GM12878 (cell line): ENCODE data around the gene OR11H7. TPM values are rescaled to one million over a fixed set of nuclear protein-coding genes. Genes with fewer than 3 reads are reported as not detected.

Source experiments
- ATAC-seq: fragments of 200-7000 bp; cut with Tn5 transposase; 3 replicates; pipeline ENCODE4 v1.9.1; 2020; ENCODE audit warnings: mild to moderate bottlenecking, moderate library complexity
- BruUV-seq: library from RNA; stranded (reverse); fragments of 400-500 nt; replicated peaks from 2 replicates; lab custom pipeline; 2021; lab: Mats Ljungman, UMichigan
- CTCF ChIA-PET: fragments of 300-600 bp; sonication (Branson Sonifier 250); formaldehyde crosslinking; extraction: SDS; loops from one replicate; lab custom pipeline; 2021; ENCODE audit warnings: inconsistent platforms; lab: Yijun Ruan, JAX
- POLR2A ChIA-PET: fragments of 350-600 bp; formaldehyde crosslinking; extraction: SDS; loops from one replicate; lab custom pipeline; 2021; ENCODE audit warnings: inconsistent platforms; lab: Charles Lee
- RAD21 ChIA-PET: fragments of 300-600 bp; sonication (Branson Sonifier 250); formaldehyde crosslinking; loops from one replicate; lab custom pipeline; 2023; ENCODE audit warnings: antibody characterized with exemption; ENCODE audit not compliant: unreplicated experiment; lab: Charles Lee
- SMC1A ChIA-PET: fragments of 300-600 bp; sonication (Branson Sonifier 250); formaldehyde crosslinking; loops from one replicate; lab custom pipeline; 2023; ENCODE audit not compliant: unreplicated experiment, uncharacterized antibody; lab: Charles Lee
- DNase-seq: peaks from one replicate; pipeline ENCODE4 v3.0.0-alpha.2; 2011; ENCODE audit warnings: low read depth, low spot score
- FAIRE-seq: peaks from 3 replicates; lab custom pipeline; 2011; peaks lifted over from hg19 to GRCh38; lab: Jason Lieb, UNC
- H2AFZ ChIP-seq: 2 replicates; pipeline ENCODE4 v1.6.0; 2011; ENCODE audit warnings: low read depth, low read length, control low read depth; ENCODE audit not compliant: control insufficient read depth
- H3K27ac ChIP-seq: 2 replicates; pipeline ENCODE4 v1.5.1; 2011; ENCODE audit warnings: control low read depth; ENCODE audit not compliant: control insufficient read depth, insufficient read depth
- H3K27me3 ChIP-seq, 2 experiments: replicated peaks in 1 of 2; 2 replicates each; pipeline versions ENCODE4 v1.6.0 to v1.6.1; 2011; ENCODE audit warnings: low read length in 1 of 2; ENCODE audit not compliant: control insufficient read depth in 2 of 2, insufficient read depth in 2 of 2
- H3K36me3 ChIP-seq, 2 experiments: 2 replicates each; pipeline ENCODE4 v1.5.1; 2011; ENCODE audit warnings: low read length in 1 of 2; ENCODE audit not compliant: control insufficient read depth in 2 of 2, insufficient read depth in 2 of 2
- H3K4me1 ChIP-seq: 2 replicates; pipeline ENCODE4 v1.6.1; 2011; ENCODE audit warnings: mild to moderate bottlenecking, low read length, moderate library complexity, mixed read lengths; ENCODE audit not compliant: control insufficient read depth, insufficient read depth
- H3K4me2 ChIP-seq: 2 replicates; pipeline ENCODE4 v1.6.0; 2011; ENCODE audit warnings: control low read depth; ENCODE audit not compliant: control insufficient read depth, insufficient read depth
- H3K4me3 ChIP-seq: fragments of 200-600 bp; sonication (generic); 2 replicates; pipeline ENCODE4 v1.5.1; 2016
- H3K79me2 ChIP-seq: 2 replicates; pipeline ENCODE4 v1.6.0; 2011; ENCODE audit warnings: low read length; ENCODE audit not compliant: control insufficient read depth, insufficient read depth
- H3K9ac ChIP-seq: 2 replicates; pipeline ENCODE4 v1.8.0; 2011; ENCODE audit warnings: low read length, control low read depth, mixed read lengths; ENCODE audit not compliant: control insufficient read depth, insufficient read depth
- H3K9me3 ChIP-seq: replicated peaks from 3 replicates; pipeline ENCODE4 v1.5.1; 2011; ENCODE audit warnings: mild to moderate bottlenecking, low read length; ENCODE audit not compliant: control insufficient read depth, insufficient read depth
- H4K20me1 ChIP-seq: 2 replicates; pipeline ENCODE4 v1.6.0; 2011; ENCODE audit not compliant: control insufficient read depth, insufficient read depth
- ASH2L ChIP-seq: fragments of 300-600, 200-600 bp; sonication (generic); IDR thresholded peaks from 2 replicates; pipeline ENCODE4 v1.6.1; 2017; ENCODE audit warnings: low read depth, mild to moderate bottlenecking, borderline replicate concordance
- CEBPB ChIP-seq, 2 experiments: fragments of 150-350 bp in 1 of 2; IDR thresholded peaks; 2 replicates each; pipeline ENCODE4 v1.6.1; 2012 to 2014; ENCODE audit warnings: low read depth in 2 of 2, low read length in 2 of 2, borderline replicate concordance in 1 of 2, inconsistent platforms in 1 of 2
- MEF2B ChIP-seq: fragments of 450-650 bp; IDR thresholded peaks from 2 replicates; pipeline ENCODE4 v1.6.1; 2018; ENCODE audit warnings: mild to moderate bottlenecking, moderate library complexity; ENCODE audit not compliant: partially characterized antibody, poor library complexity, severe bottlenecking
- RCOR1 ChIP-seq: conservative IDR thresholded peaks from 2 replicates; pipeline ENCODE4 v1.6.1; 2012; ENCODE audit warnings: low read depth, low read length, improper control_type of control experiment
- TCF3 ChIP-seq: IDR thresholded peaks from 2 replicates; pipeline ENCODE4 v1.6.1; 2012; ENCODE audit warnings: low read depth, mild to moderate bottlenecking, low read length, borderline replicate concordance; ENCODE audit not compliant: insufficient read depth
- ZNF24 ChIP-seq: fragments of 450-650 bp; IDR thresholded peaks from 2 replicates; pipeline ENCODE4 v1.6.1; 2017; ENCODE audit warnings: antibody characterized with exemption, mild to moderate bottlenecking
- WGBS: methylation state at CpG from one replicate; pipeline ENCODE4 v1.1.6; 2016; ENCODE audit warnings: low lambda C conversion rate; ENCODE audit not compliant: insufficient replicate concordance, insufficient coverage; ENCODE audit errors: missing lambda C conversion rate; 5-methylcytosine and 5-hydroxymethylcytosine counted together
- in situ Hi-C: fragments of 300-500 bp; cut with MboI; formaldehyde crosslinking; loops from 9 replicates; pipeline ENCODE4 v1.14.3; 2018; ENCODE audit warnings: mixed read lengths
- intact Hi-C: fragments of 100-400 bp; cut with micrococcal nuclease; formaldehyde crosslinking; loops from one replicate; pipeline ENCODE4 v1.14.2; 2022; ENCODE audit not compliant: unreplicated experiment
- polyA plus RNA-seq, 11 experiments: library from polyadenylated mRNA; depleted of rRNA in 4 of 11; unstranded in 6 of 11; stranded (reverse) in 5 of 11; fragments of >200 nt; fragmentation: Nextera tagmentation in 4 of 11; fragmentation: Illumina TruSeq in 1 of 11; extraction: Ambion mirVana in 4 of 11; extraction: Trizol in 1 of 11; gene quantifications; 1 replicate in 1 of 11; 2 replicates in 10 of 11; pipeline versions ENCODE4 v1.2.1 to v1.2.3, GENCODE V29; 2011 to 2016; ENCODE audit warnings: inconsistent platforms in 2 of 11, missing spikeins in 2 of 11, low read depth in 1 of 11
- total RNA-seq, 4 experiments: library from RNA; depleted of rRNA in 3 of 4; stranded (reverse); fragments of >200 nt in 3 of 4; fragmentation: Illumina TruSeq in 1 of 4; extraction: Trizol in 1 of 4; gene quantifications; 2 replicates each; pipeline versions ENCODE4 v1.2.1 to v1.2.3, GENCODE V29; 2013 to 2021
- TF ChIP-seq, protein P1 (sequence below): IDR thresholded peaks from 2 replicates; pipeline ENCODE4 v1.6.1; 2012; ENCODE audit warnings: mild to moderate bottlenecking, low read depth, low read length

OR11H7 gene
- total and polyA plus RNA-seq, 10 of the 15 experiments (the other 5 are each of a cell fraction or from before 2014, with no cell fraction given): 0.10 TPM; not detected in 9

DNA sequence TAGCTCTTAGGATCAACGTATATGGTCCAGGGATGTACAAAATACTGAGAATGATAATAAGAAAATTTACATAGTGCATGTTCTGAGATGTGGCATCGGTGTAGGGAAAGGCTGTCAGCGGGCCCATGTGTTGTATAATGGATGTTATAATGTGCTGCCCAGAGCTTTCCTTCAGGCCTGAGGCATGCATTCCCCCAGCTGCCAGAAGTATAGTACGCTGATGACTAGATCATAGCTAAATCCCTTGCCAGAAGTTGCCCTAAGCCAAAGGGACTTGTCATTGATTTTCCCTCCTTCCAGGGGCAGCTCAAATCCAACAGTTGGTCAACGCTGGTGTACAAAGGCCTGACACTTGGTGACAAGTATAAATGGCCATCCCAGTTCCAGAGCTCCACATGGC, 44.6 kb upstream of the OR11H7 start:
- ChIA-PET RAD21 (no interaction called here), SMC1A (no interaction called here), CTCF (no interaction called here), POLR2A (no interaction called here)
- intact Hi-C loops (no loop called here), in situ Hi-C loops (no loop called here)
- Histone ChIP-seq H3K9ac (no peak overlapping the region), H4K20me1 (no peaks in the 10 kb centered on the region), H3K79me2 (no peaks in the 10 kb centered on the region), H3K9me3 (no peaks in the 10 kb centered on the region), H2AFZ (no peak overlapping the region), H3K4me3 (no peak overlapping the region), H3K4me2 (no peak overlapping the region), H3K27me3 (no peaks in the 10 kb centered on the region), H3K27ac (no peak overlapping the region), H3K36me3 (no peaks in the 10 kb centered on the region), H3K4me1 (no peaks in the 10 kb centered on the region)
- BruUV-seq: no TSS peak
- TF ChIP-seq, protein P1, sequence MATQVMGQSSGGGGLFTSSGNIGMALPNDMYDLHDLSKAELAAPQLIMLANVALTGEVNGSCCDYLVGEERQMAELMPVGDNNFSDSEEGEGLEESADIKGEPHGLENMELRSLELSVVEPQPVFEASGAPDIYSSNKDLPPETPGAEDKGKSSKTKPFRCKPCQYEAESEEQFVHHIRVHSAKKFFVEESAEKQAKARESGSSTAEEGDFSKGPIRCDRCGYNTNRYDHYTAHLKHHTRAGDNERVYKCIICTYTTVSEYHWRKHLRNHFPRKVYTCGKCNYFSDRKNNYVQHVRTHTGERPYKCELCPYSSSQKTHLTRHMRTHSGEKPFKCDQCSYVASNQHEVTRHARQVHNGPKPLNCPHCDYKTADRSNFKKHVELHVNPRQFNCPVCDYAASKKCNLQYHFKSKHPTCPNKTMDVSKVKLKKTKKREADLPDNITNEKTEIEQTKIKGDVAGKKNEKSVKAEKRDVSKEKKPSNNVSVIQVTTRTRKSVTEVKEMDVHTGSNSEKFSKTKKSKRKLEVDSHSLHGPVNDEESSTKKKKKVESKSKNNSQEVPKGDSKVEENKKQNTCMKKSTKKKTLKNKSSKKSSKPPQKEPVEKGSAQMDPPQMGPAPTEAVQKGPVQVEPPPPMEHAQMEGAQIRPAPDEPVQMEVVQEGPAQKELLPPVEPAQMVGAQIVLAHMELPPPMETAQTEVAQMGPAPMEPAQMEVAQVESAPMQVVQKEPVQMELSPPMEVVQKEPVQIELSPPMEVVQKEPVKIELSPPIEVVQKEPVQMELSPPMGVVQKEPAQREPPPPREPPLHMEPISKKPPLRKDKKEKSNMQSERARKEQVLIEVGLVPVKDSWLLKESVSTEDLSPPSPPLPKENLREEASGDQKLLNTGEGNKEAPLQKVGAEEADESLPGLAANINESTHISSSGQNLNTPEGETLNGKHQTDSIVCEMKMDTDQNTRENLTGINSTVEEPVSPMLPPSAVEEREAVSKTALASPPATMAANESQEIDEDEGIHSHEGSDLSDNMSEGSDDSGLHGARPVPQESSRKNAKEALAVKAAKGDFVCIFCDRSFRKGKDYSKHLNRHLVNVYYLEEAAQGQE: no peak
- TF ChIP-seq CEBPB (IDR thresholded peaks at IDR 0.05; ENCODE audit: borderline replicate concordance in 1 of 2, low read depth in 2 of 2, low read length in 2 of 2): no peak
- TF ChIP-seq RCOR1: no peak
- no peak for TF ChIP-seq ASH2L
- TF ChIP-seq MEF2B: no peak
- no peak for TF ChIP-seq TCF3
- no peak for TF ChIP-seq ZNF24
- 23% methylated on average over 5 of the region's 5 CpGs for WGBS
- DNase-seq (no peak), FAIRE-seq (no peak), ATAC-seq (no peak)
